GM12878 (cell line): Measurements from ENCODE around the gene ATG13. TPM values are rescaled to one million over a fixed set of nuclear protein-coding genes. Genes with fewer than 3 reads are reported as not detected.

Source experiments
- ATAC-seq: fragments of 200-7000 bp; cut with Tn5 transposase; 3 replicates; pipeline ENCODE4 v1.9.1; 2020; ENCODE audit warnings: mild to moderate bottlenecking, moderate library complexity
- BruUV-seq: library from RNA; stranded (reverse); fragments of 400-500 nt; replicated peaks from 2 replicates; lab custom pipeline; 2021; lab: Mats Ljungman, UMichigan
- CTCF ChIA-PET: fragments of 300-600 bp; sonication (Branson Sonifier 250); formaldehyde crosslinking; extraction: SDS; loops from one replicate; lab custom pipeline; 2021; ENCODE audit warnings: inconsistent platforms; lab: Yijun Ruan, JAX
- POLR2A ChIA-PET: fragments of 350-600 bp; formaldehyde crosslinking; extraction: SDS; loops from one replicate; lab custom pipeline; 2021; ENCODE audit warnings: inconsistent platforms; lab: Charles Lee
- RAD21 ChIA-PET: fragments of 300-600 bp; sonication (Branson Sonifier 250); formaldehyde crosslinking; loops from one replicate; lab custom pipeline; 2023; ENCODE audit warnings: antibody characterized with exemption; ENCODE audit not compliant: unreplicated experiment; lab: Charles Lee
- SMC1A ChIA-PET: fragments of 300-600 bp; sonication (Branson Sonifier 250); formaldehyde crosslinking; loops from one replicate; lab custom pipeline; 2023; ENCODE audit not compliant: unreplicated experiment, uncharacterized antibody; lab: Charles Lee
- DNase-seq: peaks from one replicate; pipeline ENCODE4 v3.0.0-alpha.2; 2011; ENCODE audit warnings: low read depth, low spot score
- FAIRE-seq: peaks from 3 replicates; lab custom pipeline; 2011; peaks lifted over from hg19 to GRCh38; lab: Jason Lieb, UNC
- H2AFZ ChIP-seq: 2 replicates; pipeline ENCODE4 v1.6.0; 2011; ENCODE audit warnings: low read depth, low read length, control low read depth; ENCODE audit not compliant: control insufficient read depth
- H3K27ac ChIP-seq: 2 replicates; pipeline ENCODE4 v1.5.1; 2011; ENCODE audit warnings: control low read depth; ENCODE audit not compliant: control insufficient read depth, insufficient read depth
- H3K27me3 ChIP-seq, 2 experiments: replicated peaks in 1 of 2; 2 replicates each; pipeline versions ENCODE4 v1.6.0 to v1.6.1; 2011; ENCODE audit warnings: low read length in 1 of 2; ENCODE audit not compliant: control insufficient read depth in 2 of 2, insufficient read depth in 2 of 2
- H3K36me3 ChIP-seq, 2 experiments: 2 replicates each; pipeline ENCODE4 v1.5.1; 2011; ENCODE audit warnings: low read length in 1 of 2; ENCODE audit not compliant: control insufficient read depth in 2 of 2, insufficient read depth in 2 of 2
- H3K4me1 ChIP-seq: 2 replicates; pipeline ENCODE4 v1.6.1; 2011; ENCODE audit warnings: mild to moderate bottlenecking, low read length, moderate library complexity, mixed read lengths; ENCODE audit not compliant: control insufficient read depth, insufficient read depth
- H3K4me2 ChIP-seq: 2 replicates; pipeline ENCODE4 v1.6.0; 2011; ENCODE audit warnings: control low read depth; ENCODE audit not compliant: control insufficient read depth, insufficient read depth
- H3K4me3 ChIP-seq: fragments of 200-600 bp; sonication (generic); 2 replicates; pipeline ENCODE4 v1.5.1; 2016
- H3K79me2 ChIP-seq: 2 replicates; pipeline ENCODE4 v1.6.0; 2011; ENCODE audit warnings: low read length; ENCODE audit not compliant: control insufficient read depth, insufficient read depth
- H3K9ac ChIP-seq: 2 replicates; pipeline ENCODE4 v1.8.0; 2011; ENCODE audit warnings: low read length, control low read depth, mixed read lengths; ENCODE audit not compliant: control insufficient read depth, insufficient read depth
- H3K9me3 ChIP-seq: replicated peaks from 3 replicates; pipeline ENCODE4 v1.5.1; 2011; ENCODE audit warnings: mild to moderate bottlenecking, low read length; ENCODE audit not compliant: control insufficient read depth, insufficient read depth
- H4K20me1 ChIP-seq: 2 replicates; pipeline ENCODE4 v1.6.0; 2011; ENCODE audit not compliant: control insufficient read depth, insufficient read depth
- CTCF ChIP-seq, 3 experiments: IDR thresholded peaks in 2 of 3; conservative IDR thresholded peaks in 1 of 3; 2 replicates each; pipeline ENCODE4 v1.5.1; 2011; ENCODE audit warnings: low read depth in 3 of 3, low read length in 3 of 3, mild to moderate bottlenecking in 3 of 3, control low read depth in 2 of 3, moderate library complexity in 2 of 3, inconsistent platforms in 1 of 3, mixed read lengths in 1 of 3; ENCODE audit not compliant: control insufficient read depth in 2 of 3, insufficient read depth in 1 of 3; ENCODE audit errors: extremely low read depth in 1 of 3
- POLR2A ChIP-seq: IDR thresholded peaks from 2 replicates; pipeline ENCODE4 v1.6.1; 2011; ENCODE audit warnings: low read depth, mild to moderate bottlenecking, low read length
- WGBS: methylation state at CpG from one replicate; pipeline ENCODE4 v1.1.6; 2016; ENCODE audit warnings: low lambda C conversion rate; ENCODE audit not compliant: insufficient replicate concordance, insufficient coverage; ENCODE audit errors: missing lambda C conversion rate; 5-methylcytosine and 5-hydroxymethylcytosine counted together
- in situ Hi-C: fragments of 300-500 bp; cut with MboI; formaldehyde crosslinking; loops from 9 replicates; pipeline ENCODE4 v1.14.3; 2018; ENCODE audit warnings: mixed read lengths
- intact Hi-C: fragments of 100-400 bp; cut with micrococcal nuclease; formaldehyde crosslinking; loops from one replicate; pipeline ENCODE4 v1.14.2; 2022; ENCODE audit not compliant: unreplicated experiment
- polyA plus RNA-seq, 11 experiments: library from polyadenylated mRNA; depleted of rRNA in 4 of 11; unstranded in 6 of 11; stranded (reverse) in 5 of 11; fragments of >200 nt; fragmentation: Nextera tagmentation in 4 of 11; fragmentation: Illumina TruSeq in 1 of 11; extraction: Ambion mirVana in 4 of 11; extraction: Trizol in 1 of 11; gene quantifications; 1 replicate in 1 of 11; 2 replicates in 10 of 11; pipeline versions ENCODE4 v1.2.1 to v1.2.3, GENCODE V29; 2011 to 2016; ENCODE audit warnings: inconsistent platforms in 2 of 11, missing spikeins in 2 of 11, low read depth in 1 of 11
- total RNA-seq, 4 experiments: library from RNA; depleted of rRNA in 3 of 4; stranded (reverse); fragments of >200 nt in 3 of 4; fragmentation: Illumina TruSeq in 1 of 4; extraction: Trizol in 1 of 4; gene quantifications; 2 replicates each; pipeline versions ENCODE4 v1.2.1 to v1.2.3, GENCODE V29; 2013 to 2021

ATG13 gene
- total and polyA plus RNA-seq, 10 of the 15 experiments (the other 5 are each of a cell fraction or from before 2014, with no cell fraction given): 10.9 to 61.6 (median 50.9) TPM

GRCh38 chr11:46673713-46674462 is 56.5 kb downstream of the ATG13 start:
- H4K20me1 ChIP-seq: no peaks in the 10 kb centered on the region
- DNase-seq (no peak), FAIRE-seq (no peak)
- no peak overlapping the region for H3K4me3 ChIP-seq
- CTCF ChIA-PET: interaction anchor here (1.2 kb wide), 1 partner anchor 285 kb away, joined by 5 read pairs; no protein-coding TSS in a partner anchor
- H3K27me3 ChIP-seq: no peaks in the 10 kb centered on the region
- no peak overlapping the region for H2AFZ ChIP-seq
- SMC1A ChIA-PET: interaction anchor here (0.9 to 1.3 kb wide), 2 partner anchors 14 to 228 kb away, joined by 3 read pairs; no protein-coding TSS in a partner anchor
- H3K9ac ChIP-seq: no peak overlapping the region
- no TSS peak for BruUV-seq
- 73% methylated on average over 6 of the region's 6 CpGs for WGBS
- no peaks in the 10 kb centered on the region for H3K79me2 ChIP-seq
- peaks cover 15 to 16% of the 10 kb centered on the region in 2 experiments for H3K36me3 ChIP-seq
- H3K4me2 ChIP-seq: no peak overlapping the region
- TF ChIP-seq CTCF (IDR thresholded peaks at IDR 0.05 in 2 of 3, conservative IDR thresholded peaks at IDR 0.05 in 1 of 3; ENCODE audit: control insufficient read depth in 2 of 3, extremely low read depth in 1 of 3, insufficient read depth in 1 of 3, low read depth in 3 of 3, low read length in 3 of 3) (no peak), POLR2A (0 out of 2 replicates have a peak, but pooled peaks have one; percentile 23)
- TF ChIP-seq, all 136 proteins: peak for 1
- H3K4me1 ChIP-seq: no peaks in the 10 kb centered on the region
- H3K9me3 ChIP-seq: no peaks in the 10 kb centered on the region
- ChIA-PET POLR2A (no interaction called here), RAD21 (no interaction called here)
- intact Hi-C loops: no loop called here
- ATAC-seq: no peak
- no peak overlapping the region for H3K27ac ChIP-seq
- in situ Hi-C loops: no loop called here
